Esophagus muscularis mucosa (tissue), 3 donors: Measurements from ENCODE around the gene KIF26B.

Experiments used
- CTCF ChIP-seq, 3 experiments: fragments of 200-600 bp in 2 of 3; fragments of 450-650 bp in 1 of 3; sonication (generic) in 2 of 3; IDR thresholded peaks; one replicate each; pipeline ENCODE4 v1.5.1; 2017 to 2019; ENCODE audit warnings: antibody characterized with exemption in 3 of 3, mild to moderate bottlenecking in 2 of 3, moderate library complexity in 1 of 3
- EP300 ChIP-seq: sonication (generic); formaldehyde crosslinking; IDR thresholded peaks from one replicate; pipeline ENCODE4 v1.6.1; 2017; ENCODE audit warnings: antibody characterized with exemption

- TF ChIP-seq CTCF (IDR thresholded peaks at IDR 0.05), result no peak
- TF ChIP-seq EP300, result no peak
These were observed 494.9 kb downstream of the KIF26B start for GRCh38 chr1:245649666-245650065.
